Naive thymus-derived CD8-positive, alpha-beta T cell (primary cell): ENCODE results near the gene TMEM247. TPM values are rescaled to one million over a fixed set of nuclear protein-coding genes. Genes with fewer than 3 reads are reported as not detected.

Source experiments
- ATAC-seq, 2 donors: fragments of 150-1000 bp; cut with Tn5 transposase in 1 of 2; sonication (Bioruptor Pico), chemical (Tn5 transposase) in 1 of 2; 1 replicate in 1 of 2; 2 replicates in 1 of 2; pipeline ENCODE4 v1.10.0; 2021; ENCODE audit warnings: mild to moderate bottlenecking in 2 of 2, moderate library complexity in 2 of 2
- POLR2A ChIA-PET: fragments of 350-600 bp; sonication (Branson Sonifier 250); formaldehyde crosslinking; loops from one replicate; lab custom pipeline; 2021; ENCODE audit warnings: antibody characterized with exemption; lab: Charles Lee
- DNase-seq, 10 donors: peaks; one replicate each; pipeline versions ENCODE4 v3.0.0 to v3.0.0-alpha.2; 2020 to 2022
- H3K27ac Mint-ChIP-seq, 10 donors: one replicate each; pipeline ENCODE4 v1.8.0; 2020 to 2022; ENCODE audit warnings: mild to moderate bottlenecking in 10 of 10, mixed read lengths in 10 of 10, moderate library complexity in 4 of 10, inconsistent platforms in 1 of 10
- H3K27me3 Mint-ChIP-seq, 5 donors: one replicate each; pipeline ENCODE4 v1.8.0; 2021 to 2022; ENCODE audit warnings: mixed read lengths in 5 of 5
- H3K36me3 Mint-ChIP-seq, 3 donors: one replicate each; pipeline ENCODE4 v1.8.0; 2020 to 2022; ENCODE audit warnings: mixed read lengths in 3 of 3, mild to moderate bottlenecking in 2 of 3, inconsistent platforms in 1 of 3
- H3K4me1 Mint-ChIP-seq, 4 donors: one replicate each; pipeline ENCODE4 v1.8.0; 2021 to 2022; ENCODE audit warnings: mixed read lengths in 4 of 4
- H3K4me3 Mint-ChIP-seq, 10 donors: one replicate each; pipeline ENCODE4 v1.8.0; 2020 to 2022; ENCODE audit warnings: mild to moderate bottlenecking in 10 of 10, mixed read lengths in 10 of 10, moderate library complexity in 6 of 10, inconsistent platforms in 1 of 10
- H3K9me3 Mint-ChIP-seq, 9 donors: one replicate each; pipeline ENCODE4 v1.8.0; 2020 to 2022; ENCODE audit warnings: mixed read lengths in 9 of 9, mild to moderate bottlenecking in 3 of 9, inconsistent platforms in 1 of 9, moderate library complexity in 1 of 9
- polyA plus RNA-seq, 3 donors: library from polyadenylated mRNA; unstranded; fragments of 300-500 nt; fragmentation: Illumina TruSeq; gene quantifications; one replicate each; pipeline ENCODE4 v1.2.3, GENCODE V29; 2021
- total RNA-seq, 8 experiments: library from RNA in 2 of 8; stranded (reverse) in 2 of 8; gene quantifications; one replicate each; pipeline ENCODE4 v1.2.3 and lab custom pipeline; 2021 to 2026

Gene TMEM247
- total and polyA plus RNA-seq, 5 experiments from 2014 or later = not detected

GRCh38 chr2:46525522-46526155, 46.3 kb downstream of the TMEM247 start:
- DNase-seq = no peak
- H3K36me3 Mint-ChIP-seq = peaks cover 5 to 16% (median 9%) of the 10 kb centered on the region in 3 donors
- POLR2A ChIA-PET = no interaction called here
- H3K27ac Mint-ChIP-seq = no peak overlapping the region
- peaks cover 0 to 13% (median 6%) of the 10 kb centered on the region in 4 donors for H3K4me1 Mint-ChIP-seq
- no peaks in the 10 kb centered on the region for H3K9me3 Mint-ChIP-seq
- ATAC-seq = no peak
- H3K4me3 Mint-ChIP-seq = no peak overlapping the region
- no peaks in the 10 kb centered on the region for H3K27me3 Mint-ChIP-seq

- H3K27ac Mint-ChIP-seq = no peak overlapping the region
- ATAC-seq (no peak), DNase-seq (no peak)
- H3K36me3 Mint-ChIP-seq = peaks cover 5 to 18% (median 9%) of the 10 kb centered on the region in 3 donors
- no peaks in the 10 kb centered on the region for H3K27me3 Mint-ChIP-seq
- H3K4me3 Mint-ChIP-seq = no peak overlapping the region
- H3K9me3 Mint-ChIP-seq = no peaks in the 10 kb centered on the region
- POLR2A ChIA-PET = no interaction called here
- peaks cover under 1 to 10% (median 5%) of the 10 kb centered on the region in 4 donors for H3K4me1 Mint-ChIP-seq
Observed at GRCh38 chr2:46528880-46529279, 49.5 kb downstream of the TMEM247 start.

GRCh38 chr2:46530639-46531038, 51.3 kb downstream of the TMEM247 start:
- Mint-ChIP-seq H3K9me3 (no peaks in the 10 kb centered on the region), H3K27me3 (no peaks in the 10 kb centered on the region), H3K27ac (no peak overlapping the region), H3K36me3 (peaks cover 5 to 16% (median 5%) of the 10 kb centered on the region in 3 donors), H3K4me1 (peaks cover 8 to 24% (median 19%) of the 10 kb centered on the region in 4 donors), H3K4me3 (no peak overlapping the region)
- no peak for DNase-seq
- POLR2A ChIA-PET = no interaction called here
- no peak for ATAC-seq

- Mint-ChIP-seq H3K4me1 (peaks cover 10 to 36% (median 31%) of the 10 kb centered on the region in 4 donors), H3K27ac (no peak overlapping the region), H3K4me3 (no peak overlapping the region), H3K9me3 (no peaks in the 10 kb centered on the region), H3K36me3 (peaks cover 0 to 9% (median 5%) of the 10 kb centered on the region in 3 donors), H3K27me3 (no peaks in the 10 kb centered on the region)
- DNase-seq (no peak), ATAC-seq (no peak)
- POLR2A ChIA-PET = no interaction called here
Observed at GRCh38 chr2:46531863-46532262, 52.5 kb downstream of the TMEM247 start.

Other genes with a start within 250 kb of the TMEM247 start
- gene EPAS1, start 182.2 kb upstream of the TMEM247 start, total RNA-seq = 1 to 10 TPM; 1.1 to 1.2 TPM
- gene EPAS1, start 182.2 kb upstream of the TMEM247 start, polyA plus RNA-seq = 1 to 10 TPM in 1 of 3 donors, under 1 TPM in 2; 0.16 to 1.7 (median 0.23) TPM
- gene RHOQ, start 62.9 kb downstream of the TMEM247 start, total RNA-seq = 10 to 100 TPM; 30.4 to 36.4 TPM
- gene RHOQ, start 62.9 kb downstream of the TMEM247 start, polyA plus RNA-seq = 1 to 10 TPM in 2 of 3 donors, under 1 TPM in 1; 0.61 to 1.8 (median 1.6) TPM
- gene ATP6V1E2, start 63.0 kb downstream of the TMEM247 start, total RNA-seq = 10 to 100 TPM; 21.7 to 22.0 TPM
- 10 to 100 TPM in 1 of 3 donors, 1 to 10 TPM in 2; 1.9 to 10.2 (median 9.4) TPM for gene ATP6V1E2, start 63.0 kb downstream of the TMEM247 start, polyA plus RNA-seq
- gene PIGF, start 137.5 kb downstream of the TMEM247 start, total RNA-seq = 10 to 100 TPM; 29.9 to 32.2 TPM
- 10 to 100 TPM; 13.1 to 14.2 (median 13.8) TPM for gene PIGF, start 137.5 kb downstream of the TMEM247 start, polyA plus RNA-seq
- 10 to 100 TPM; 20.1 to 20.6 TPM for gene CRIPT, start 137.7 kb downstream of the TMEM247 start, total RNA-seq
- gene CRIPT, start 137.7 kb downstream of the TMEM247 start, polyA plus RNA-seq = 10 to 100 TPM in 1 of 3 donors, 1 to 10 TPM in 2; 6.9 to 11.2 (median 8.6) TPM
- 10 to 100 TPM; 16.3 TPM for gene SOCS5, start 219.7 kb downstream of the TMEM247 start, total RNA-seq
- 1 to 10 TPM; 5.1 to 6.8 (median 5.5) TPM for gene SOCS5, start 219.7 kb downstream of the TMEM247 start, polyA plus RNA-seq